CD4-positive, alpha-beta T cell treated with Interleukin-6 for 4 hours (primary cell): ENCODE measurements around the gene TTC23L.
A peak's percentile ranks its signal among the peaks of the same experiment; 100 is the strongest.
"Not testable (repeated sequence)": the region's sequence is repeated elsewhere in the genome, so short reads cannot be mapped to it uniquely, and the experiment has no call there.

Source experiments
- DNase-seq: peaks from one replicate; pipeline ENCODE4 v3.0.0-alpha.2; 2020; ENCODE audit warnings: mixed read lengths

TTC23L gene, protein sequence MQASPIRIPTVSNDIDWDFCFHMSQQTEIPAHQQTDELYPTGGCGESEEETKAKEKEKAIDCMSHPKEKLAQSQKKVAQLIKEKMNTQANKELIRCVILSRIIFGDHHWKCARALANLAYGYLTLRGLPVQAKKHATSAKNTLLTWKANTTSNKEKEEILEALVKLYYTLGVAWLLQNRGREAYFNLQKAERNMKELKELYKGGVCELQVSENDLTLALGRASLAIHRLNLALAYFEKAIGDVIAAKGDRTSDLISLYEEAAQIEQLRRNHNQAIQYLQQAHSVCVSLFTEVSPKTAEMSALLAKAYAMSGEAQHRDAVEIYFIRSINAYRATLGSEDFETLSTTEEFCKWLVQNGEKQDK

DNA sequence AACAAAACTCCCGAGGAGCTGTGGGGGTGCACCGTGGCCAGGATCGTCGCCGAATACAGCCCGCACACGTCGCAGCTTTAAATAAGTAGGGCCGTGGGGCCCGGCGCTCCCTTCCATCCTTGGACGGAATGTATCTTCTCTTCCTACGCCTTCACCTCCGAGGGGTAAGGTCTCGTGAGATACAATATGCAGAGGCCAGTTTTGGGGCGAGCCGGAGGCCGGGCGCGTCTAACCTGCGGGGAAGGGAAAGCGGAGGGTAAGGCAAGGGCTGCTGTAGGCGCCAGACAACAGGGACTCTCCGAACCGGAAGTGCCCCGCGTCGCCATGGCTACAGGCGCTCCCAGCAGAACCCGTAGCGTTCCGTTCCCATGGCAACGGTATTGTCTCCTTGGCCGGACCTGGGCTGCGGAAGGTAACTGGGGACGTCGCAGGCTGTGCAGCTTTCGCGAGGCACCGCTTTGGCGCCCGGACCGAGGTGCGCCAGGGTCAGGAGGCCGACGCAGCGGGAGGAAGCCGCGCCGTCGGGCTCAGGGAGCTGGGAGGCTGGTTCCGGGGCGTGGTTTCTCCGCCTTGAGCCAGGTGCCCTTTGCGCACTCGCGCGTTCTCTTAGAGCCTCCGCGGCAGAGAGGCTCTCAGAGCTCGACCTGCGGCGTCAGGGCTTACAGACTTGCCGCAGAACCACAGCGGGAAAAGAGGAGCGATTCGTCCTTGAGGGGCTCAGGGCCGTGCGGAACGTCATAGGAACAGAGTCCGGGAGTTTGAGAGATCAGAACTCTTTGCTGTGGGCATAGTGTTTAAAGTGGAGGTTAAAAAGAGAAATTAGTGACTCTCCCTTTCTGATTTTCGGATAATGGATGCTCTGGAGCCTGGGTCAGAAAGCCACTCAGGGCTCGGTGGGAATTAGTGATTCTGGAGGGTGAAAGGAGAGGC lies at the start of gene TTC23L:
TTC23L (plus strand) TSS at position 380 of the 930 bp plus-strand sequence. CDS start 1,508 bp downstream, outside the sequence.
- peak; percentile 93 for DNase-seq

DNA sequence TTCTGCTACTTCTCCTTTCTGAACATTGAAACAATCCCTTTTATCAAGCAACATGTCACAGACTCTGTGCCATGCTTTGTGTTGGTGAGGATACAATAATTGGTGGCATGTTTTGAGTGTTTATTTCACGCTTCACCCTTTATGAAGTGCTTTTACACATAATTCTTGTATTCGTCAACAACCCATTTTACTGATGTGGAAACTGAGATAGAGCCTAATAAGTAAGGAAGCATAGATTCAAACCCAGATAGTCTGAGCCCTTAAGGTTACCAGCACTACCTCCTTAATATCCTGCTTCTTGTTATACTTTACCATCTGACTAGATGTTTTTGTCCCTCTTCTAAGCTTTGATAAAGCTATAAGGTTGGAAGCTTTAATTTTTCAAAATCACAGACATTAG lies 49.3 kb upstream of the TTC23L start:
- DNase-seq: no peak

DNA sequence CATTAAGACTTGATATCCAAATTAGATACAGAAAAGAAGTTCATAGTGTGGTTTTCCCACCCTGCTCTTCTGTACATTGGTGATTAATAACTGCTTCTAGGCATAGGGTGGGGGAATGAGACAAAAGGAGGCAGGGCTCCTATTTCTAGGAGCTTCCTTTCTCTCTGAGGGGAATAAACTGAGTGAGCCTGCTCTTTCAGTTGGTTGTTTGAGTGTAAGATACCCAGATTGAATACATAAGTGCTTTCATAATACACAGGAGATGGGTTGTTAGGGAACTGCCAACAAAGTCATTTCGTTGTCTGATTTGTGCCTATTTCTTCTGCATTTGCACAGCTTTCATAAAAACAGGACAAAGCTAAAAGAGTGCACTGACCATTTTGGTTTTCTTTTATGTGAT lies 48.9 kb upstream of the TTC23L start:
- no peak for DNase-seq

DNA sequence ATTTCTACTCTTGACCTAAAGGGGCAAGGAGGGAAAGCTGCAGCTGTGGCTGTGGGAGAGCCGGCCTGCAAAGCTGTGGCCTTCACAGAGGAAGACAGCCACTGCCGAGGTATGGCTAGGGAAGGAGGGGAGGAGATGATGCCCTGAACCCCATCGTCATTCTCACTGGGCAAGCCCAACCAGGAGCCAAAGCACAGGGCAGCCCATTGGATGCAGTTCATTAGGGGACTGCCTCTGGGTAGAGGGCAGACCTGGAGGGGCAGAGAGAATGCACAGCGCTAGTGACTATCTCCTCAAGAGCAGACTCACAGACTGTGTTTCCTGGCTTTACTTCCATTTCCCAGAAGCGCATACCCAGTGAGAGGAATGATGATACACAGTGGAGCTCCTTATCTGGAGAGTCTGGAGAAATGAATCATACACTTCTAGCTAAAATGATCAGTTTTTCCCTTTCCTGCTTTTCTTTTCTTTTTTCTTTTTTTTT lies 47.2 kb upstream of the TTC23L start:
- DNase-seq: no peak

DNA sequence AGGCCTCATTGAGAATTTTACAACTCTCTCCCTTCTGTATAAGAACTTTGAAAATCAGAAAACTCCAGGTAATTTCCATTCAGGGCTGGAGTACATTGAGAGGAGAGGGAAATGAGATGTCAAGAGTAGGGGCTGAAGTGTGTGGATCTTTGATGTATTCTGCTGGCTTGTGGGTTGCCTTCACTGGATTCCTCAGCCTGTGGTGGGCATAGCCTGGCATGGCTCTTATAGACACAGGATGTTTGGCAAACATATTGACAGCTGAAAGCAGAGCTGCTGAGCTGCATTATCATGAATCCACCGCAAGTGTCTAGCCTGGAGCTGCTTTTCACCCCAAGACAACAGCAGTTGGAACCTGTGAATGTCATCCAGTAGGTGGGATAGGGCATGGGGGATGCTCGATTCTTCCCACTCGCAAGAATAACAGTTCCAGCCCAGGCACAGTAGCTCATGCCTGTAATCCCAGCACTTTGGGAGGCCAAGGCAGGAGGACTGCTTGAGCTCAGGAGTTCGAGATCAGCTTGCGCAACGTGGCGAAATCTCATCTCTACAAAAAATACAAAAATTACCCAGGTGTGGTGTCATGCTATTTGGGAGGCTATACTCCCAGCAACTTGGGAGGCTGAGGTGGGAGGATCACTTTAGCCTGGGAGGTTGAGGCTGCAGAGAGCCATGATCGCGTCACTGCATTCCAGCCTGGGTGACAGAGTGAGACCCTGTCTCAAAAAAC lies 36.0 kb upstream of the TTC23L start:
- no peak for DNase-seq

DNA sequence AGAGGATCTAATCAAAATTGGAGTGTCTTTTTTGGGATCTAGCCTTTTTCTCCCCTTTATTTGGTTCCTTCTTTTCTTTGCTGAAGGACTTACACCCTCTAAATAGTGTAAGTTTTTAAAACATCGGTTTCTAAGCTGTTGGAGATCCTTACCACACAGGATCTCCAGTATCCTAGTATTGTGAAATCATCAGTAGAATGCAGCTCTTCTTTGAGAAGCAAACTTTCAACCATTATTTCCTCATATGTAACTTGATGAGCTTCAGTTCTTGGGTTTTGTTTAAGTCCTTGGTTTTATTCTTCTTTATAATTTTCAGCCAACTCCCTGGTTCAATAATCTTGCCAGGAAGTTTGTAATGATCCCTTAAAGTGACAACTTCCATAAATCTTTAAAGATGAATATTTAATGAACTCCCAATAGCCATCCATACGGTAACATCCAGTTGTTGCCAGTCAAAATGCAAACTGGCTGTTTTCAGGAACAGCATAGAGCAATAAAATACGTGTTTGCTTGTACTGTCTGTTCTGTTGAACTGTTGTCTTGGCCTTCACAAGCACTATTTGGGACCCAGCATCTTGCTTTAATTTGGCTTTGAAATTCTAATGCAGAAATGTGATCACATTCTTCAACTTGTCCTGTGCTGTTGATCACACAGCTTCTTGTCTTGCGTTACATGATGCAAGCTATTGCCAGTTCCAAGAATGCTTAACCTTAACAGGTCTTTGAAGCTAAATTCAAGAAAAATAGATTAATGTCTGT lies 34.8 kb upstream of the TTC23L start:
- DNase-seq: no peak

DNA sequence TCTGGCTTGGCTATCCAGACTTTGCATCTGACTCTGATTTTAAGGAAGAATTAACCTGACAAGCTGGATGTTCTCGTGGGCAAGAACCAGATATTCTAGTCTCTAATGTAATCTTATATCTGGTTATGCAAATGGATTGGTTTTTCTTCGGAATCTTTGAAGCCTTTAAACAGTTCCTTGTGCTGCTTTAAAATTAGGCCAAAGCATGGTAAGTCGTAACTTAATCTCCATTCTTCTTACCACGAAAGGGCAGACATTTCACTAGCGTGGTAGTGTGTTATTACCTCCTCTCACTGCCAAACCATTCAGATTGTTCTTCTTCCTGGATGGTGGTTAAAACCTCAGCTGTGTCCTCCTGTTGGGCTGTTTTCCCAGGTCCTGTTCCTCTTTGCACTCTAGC lies 34.1 kb upstream of the TTC23L start:
- no peak for DNase-seq

DNA sequence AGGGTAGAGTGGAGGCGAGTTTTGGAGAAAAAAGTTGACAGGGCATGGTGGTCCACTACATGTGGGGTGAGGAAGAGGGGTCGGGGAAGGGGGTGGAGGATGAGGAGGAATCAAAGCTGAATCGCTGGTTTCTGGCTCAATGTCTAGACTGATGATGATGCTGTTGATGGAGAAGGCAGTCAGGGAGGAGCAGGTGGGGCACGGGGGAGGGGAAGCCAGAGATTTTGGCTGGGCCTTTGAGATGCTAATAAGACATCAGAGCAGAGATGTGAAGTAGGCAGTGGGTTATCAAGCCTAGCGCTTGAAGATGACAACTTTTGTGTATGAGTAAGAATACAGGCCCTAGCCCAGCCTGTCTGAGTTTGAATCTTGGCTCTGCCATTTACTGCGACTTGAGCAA lies 32.4 kb upstream of the TTC23L start:
- DNase-seq: no peak

DNA sequence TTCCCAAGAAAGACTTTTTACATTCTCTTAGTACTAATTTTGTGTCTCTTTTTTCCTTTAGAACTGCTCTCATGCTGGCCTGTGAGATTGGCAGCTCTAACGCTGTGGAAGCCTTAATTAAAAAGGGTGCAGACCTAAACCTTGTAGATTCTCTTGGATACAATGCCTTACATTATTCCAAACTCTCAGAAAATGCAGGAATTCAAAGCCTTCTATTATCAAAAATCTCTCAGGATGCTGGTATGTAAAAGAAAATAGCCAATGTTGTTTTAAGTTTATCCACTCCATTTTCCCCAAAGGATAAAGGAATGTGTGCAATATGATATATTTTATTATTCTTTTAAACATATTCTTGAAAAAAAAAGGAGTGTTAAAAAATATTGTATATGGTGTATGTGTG lies 27.3 kb upstream of the TTC23L start:
- no peak for DNase-seq

DNA sequence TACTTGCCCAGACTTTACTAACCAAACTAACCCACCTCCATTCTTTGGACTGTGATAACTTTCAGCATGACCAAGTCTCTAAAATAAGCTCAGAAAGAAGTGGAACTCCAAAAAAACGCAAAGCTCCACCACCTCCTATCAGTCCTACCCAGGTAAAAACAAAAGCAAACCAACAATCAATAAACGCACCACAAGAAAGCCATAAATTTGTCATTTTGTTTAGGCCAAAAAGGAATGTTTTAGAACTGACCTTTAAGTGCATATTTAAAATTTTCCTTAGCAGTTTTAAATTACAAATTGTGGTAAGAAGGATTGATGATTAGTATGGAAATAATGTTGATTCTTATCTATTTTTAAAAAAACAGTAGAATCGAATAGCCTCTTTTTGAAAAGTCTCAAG lies 25.5 kb upstream of the TTC23L start:
- DNase-seq: no peak

DNA sequence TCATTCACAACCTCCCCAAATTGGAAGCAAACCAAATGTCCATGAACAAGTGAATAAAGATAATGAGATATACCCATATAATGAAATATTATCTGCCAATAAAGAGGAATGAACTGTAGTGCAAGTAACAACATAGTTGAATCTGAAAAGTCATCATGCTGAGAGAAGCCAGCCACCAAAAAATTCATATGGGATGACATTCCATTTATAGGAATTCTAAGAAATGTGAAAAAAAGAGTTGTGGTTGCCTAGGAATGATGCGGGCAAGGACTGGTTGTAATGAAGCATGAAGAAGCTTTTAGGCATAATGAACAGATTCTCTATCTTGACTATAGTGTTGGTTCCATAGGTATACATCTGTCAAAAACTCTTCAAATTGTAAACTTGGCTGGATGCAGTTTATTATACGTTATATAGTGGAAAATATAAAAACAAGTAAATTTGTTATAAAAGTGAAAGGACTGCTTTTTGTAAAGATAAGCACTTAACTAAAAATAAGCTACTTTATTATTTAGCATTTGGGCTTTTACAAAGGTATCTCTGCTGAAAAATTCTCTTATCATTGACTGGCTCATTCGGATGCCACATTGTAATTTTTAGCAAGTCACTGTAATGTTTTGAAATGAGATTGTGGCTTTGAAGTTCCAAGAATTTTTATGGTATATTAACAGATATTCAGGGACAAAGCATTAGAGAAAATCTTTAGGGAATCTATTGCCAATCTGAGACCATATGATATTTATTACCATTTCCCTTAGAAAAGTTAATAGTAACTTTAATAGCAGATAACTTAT lies 21.2 kb upstream of the TTC23L start:
- no peak for DNase-seq

DNA sequence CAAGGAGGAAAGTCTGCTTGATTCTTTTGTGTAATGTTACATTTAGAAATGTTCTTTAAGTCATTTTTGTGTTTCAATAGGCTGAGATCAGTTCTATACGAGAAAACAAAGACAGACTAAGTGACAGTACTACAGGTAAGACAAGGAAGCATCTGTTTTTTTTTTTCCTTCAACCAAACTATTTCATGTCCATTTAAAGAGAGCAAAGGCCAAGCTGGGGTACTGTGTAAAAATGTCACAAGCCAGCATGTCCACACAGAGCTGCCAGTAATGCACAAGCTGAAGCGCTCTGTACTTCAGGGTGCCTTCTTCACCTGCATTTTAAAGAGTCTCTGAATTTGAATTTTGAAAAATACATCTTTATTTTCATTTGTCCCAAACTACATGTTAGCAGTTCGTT lies 20.2 kb upstream of the TTC23L start:
- DNase-seq: no peak

DNA sequence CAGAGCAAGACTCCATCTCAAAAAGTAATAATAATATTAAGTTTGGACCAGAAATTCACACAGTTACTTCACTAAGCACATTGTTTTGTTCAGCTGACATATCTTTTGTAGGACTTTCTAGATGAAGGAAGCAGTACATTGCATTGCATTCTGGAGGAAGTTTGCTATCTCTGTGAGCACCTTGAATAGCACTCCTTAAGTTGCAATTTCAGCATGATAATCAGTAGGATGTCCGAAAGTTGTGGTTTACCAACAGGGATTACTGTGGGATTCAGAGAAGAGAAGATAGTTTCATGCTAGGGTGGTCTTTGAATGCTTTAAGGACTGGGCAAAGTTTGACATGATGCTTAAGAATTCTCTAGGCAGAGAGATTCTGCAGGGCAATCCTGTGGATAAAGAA lies 18.4 kb upstream of the TTC23L start:
- DNase-seq: no peak

DNA sequence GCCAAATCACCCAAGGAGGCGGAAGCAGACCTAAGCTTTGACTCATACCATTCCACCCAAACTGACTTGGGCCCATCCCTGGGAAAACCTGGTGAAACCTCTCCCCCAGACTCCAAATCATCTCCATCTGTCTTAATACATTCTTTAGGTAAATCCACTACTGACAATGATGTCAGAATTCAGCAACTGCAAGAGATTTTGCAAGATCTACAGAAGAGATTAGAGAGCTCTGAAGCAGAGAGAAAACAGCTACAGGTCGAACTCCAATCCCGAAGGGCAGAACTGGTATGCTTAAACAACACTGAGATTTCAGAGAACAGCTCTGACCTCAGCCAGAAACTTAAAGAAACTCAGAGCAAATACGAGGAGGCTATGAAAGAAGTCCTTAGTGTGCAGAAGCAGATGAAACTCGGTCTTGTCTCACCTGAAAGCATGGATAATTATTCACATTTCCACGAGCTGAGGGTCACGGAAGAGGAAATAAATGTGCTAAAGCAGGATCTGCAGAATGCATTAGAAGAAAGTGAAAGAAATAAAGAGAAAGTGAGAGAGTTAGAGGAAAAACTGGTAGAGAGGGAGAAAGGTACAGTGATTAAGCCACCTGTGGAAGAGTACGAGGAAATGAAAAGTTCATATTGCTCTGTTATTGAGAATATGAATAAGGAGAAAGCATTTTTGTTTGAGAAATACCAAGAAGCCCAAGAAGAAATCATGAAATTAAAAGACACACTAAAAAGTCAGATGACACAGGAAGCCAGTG lies 15.8 kb upstream of the TTC23L start:
- DNase-seq: no peak

DNA sequence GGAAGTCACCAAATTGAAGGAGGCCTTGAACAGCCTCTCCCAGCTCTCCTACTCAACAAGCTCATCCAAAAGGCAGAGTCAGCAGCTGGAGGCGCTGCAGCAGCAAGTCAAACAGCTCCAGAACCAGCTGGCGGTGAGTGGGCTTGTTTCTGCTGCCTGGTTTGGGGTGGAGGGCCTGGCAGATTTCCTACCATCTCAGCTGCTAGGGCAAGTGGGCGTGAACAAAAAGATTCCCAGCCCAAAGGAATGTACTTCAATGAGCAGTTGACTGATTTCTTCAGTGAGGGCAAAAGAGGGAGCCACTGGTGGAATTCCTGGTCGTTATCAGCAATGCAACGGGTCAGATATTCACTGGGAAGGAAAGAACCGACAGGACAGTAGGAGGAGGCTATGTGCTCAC lies 12.6 kb upstream of the TTC23L start:
- DNase-seq: no peak

DNA sequence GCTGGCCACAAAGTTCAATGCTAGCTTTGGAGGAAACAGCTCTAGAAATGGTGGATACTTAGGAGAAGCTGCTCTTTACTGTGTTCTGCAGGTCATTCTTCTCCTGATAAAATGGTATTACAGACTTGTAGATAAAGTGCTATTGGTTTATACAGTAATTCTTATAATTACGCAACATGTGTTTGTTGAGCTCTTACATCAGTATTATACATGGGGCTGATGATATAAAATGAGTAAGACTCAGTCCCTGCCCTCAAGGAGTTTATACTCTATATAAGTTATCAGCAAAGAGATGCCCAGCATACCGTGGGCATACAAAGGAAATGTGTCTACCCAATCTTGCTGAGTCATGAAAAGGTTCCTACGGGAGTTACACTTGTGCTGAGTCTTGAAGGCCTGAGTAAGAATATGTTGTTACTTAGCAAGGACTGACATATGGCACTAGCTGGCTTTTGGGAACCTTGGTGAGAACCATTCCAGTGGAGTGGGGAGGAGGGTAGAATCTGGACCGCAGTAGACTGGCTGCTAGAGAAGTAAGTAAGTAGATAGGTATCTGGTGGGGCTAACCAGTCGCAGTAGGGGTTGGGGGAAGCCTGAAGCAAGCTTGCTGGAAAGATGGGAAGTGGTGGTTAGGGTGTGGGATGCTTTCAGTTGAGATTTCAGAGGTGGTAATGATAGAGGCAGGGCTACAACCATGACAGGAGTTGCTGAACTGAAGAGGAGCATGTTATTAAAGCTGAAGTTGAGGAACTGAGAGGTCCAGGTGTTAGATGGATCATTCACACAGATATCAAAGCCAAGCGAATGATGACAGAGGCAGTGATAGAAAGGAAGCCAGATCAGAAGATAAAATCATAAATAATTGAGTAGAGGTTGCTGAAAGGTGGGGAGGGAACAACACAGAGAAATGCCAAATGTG lies 11.1 kb upstream of the TTC23L start:
- no peak for DNase-seq

DNA sequence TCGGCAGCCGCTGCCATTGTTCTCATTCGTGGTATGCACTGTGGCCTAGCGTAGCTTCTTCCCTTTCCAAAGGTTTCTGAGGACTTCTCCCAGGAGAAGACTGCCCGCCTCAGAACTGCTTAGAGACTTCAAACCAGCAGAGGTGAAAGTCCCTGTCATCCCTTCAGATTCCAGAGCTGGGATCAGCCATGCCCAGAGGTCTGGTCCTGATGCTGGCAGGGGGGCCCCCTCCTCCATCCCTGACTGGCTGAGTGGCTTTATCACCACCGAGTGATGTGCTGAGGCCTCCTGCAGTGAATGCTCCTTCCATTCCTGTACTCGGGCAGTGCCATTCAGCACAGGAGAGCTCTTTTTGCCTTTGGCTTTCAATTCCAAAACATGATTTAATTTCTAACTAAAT lies 8.1 kb upstream of the TTC23L start:
- DNase-seq: not testable (repeated sequence)

DNA sequence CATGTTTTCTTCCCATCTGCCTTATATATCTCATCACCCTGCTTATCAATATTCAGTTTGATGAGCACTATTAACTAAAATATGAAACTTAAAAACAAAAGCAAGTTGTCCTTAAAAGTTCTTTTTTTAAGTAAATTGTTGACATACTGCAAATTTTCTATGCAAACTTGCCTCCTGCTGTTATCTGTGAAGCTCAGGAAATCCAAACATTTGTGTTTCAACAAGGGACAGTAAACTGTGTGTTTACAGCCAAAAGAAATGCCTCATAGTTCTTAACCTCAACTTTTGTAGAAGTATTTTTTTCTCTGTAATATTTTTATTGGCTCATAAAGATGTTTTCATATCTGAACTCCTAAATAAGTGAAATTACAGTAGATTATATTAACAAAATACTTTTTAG lies 7.7 kb upstream of the TTC23L start:
- DNase-seq: no peak

DNA sequence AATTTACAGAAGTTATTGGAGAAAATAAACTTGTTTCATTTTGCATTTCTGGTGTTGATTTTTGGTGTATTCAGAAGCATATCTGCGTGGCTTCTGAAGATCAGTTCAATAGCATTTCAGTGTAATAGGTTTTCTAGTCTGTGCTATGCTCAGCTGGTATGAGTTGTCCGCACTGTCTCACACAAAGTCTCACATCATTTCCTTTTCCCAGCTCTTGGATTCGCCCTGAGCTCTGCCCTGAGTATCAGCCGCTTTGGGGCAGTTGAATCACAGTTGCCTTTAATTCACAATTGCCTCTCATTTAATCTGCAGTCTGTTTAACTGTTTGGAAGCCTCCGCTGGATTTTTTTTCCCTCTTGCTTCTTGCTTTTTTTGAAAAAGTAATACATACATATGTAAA lies 6.4 kb upstream of the TTC23L start:
- no peak for DNase-seq

DNA sequence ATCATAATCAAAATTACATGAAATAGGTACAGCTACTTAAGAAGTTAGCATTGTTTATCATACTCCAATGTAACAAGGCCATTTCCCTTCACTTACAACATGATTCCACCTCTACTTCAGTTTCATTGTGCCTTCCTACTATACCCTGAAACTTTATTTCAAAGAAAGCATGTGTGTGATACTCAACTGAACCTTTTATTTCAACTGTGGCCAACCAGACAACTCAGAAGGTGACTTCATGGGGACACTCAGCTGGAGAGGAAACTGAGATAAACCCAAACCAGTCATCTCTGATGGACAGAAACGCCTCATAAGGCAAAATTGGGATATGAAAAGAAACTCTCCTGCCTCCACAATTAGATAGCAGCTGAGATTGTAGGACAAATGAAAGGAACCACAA lies 5.9 kb upstream of the TTC23L start:
- DNase-seq: no peak
